ENCODE results near the gene SLC27A3. TPM values are rescaled to one million over a fixed set of nuclear protein-coding genes. Genes with fewer than 3 reads are reported as not detected.
"Not testable (repeated sequence)": the region's sequence is repeated elsewhere in the genome, so short reads cannot be mapped to it uniquely, and the experiment has no call there.

SLC27A3 gene
- total and polyA plus RNA-seq, 4 donors: 26.3 to 166 (median 53.4) TPM

DNA sequence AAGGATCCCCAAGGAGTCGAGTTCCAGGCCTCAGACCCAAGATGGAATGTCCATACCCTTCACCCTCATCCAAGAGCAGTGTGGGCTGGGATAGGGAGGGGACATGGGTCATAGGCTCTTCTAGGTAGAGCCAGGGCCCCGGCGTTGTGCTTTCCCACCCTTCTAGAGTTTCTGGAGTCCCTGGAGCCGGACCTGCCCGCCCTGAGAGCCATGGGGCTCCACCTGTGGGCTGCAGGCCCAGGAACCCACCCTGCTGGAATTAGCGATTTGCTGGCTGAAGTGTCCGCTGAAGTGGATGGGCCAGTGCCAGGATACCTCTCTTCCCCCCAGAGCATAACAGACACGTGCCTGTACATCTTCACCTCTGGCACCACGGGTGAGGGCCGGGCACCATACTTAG lies 1.1 kb downstream of the SLC27A3 start:
- H3K9me3 ChIP-seq (ENCODE audit: control insufficient read depth, low read length): no peaks in the 10 kb centered on the region
- WGBS, 2 donors: 29 to 33% methylated on average over 10 of the region's 10 CpGs
- no peak for ATAC-seq (ENCODE audit: low FRiP score)
- peak overlapping the region; percentile 47 to 50 for H3K4me3 ChIP-seq (ENCODE audit: low read length in 2 of 2)
- peaks cover 0 to 2% of the 10 kb centered on the region in 2 donors for H3K36me3 ChIP-seq (ENCODE audit: control insufficient read depth in 1 of 2, insufficient read depth in 2 of 2, low read length in 1 of 2)
- DNase-seq: peak in 1 of 2 donors; percentile 71
- no peaks in the 10 kb centered on the region for H3K27me3 ChIP-seq (ENCODE audit: control insufficient read depth in 1 of 2, insufficient read depth in 2 of 2, low read length in 1 of 2)
- H3K4me1 ChIP-seq (ENCODE audit: control insufficient read depth in 1 of 2, insufficient read depth in 2 of 2, low read length in 2 of 2): no peaks in the 10 kb centered on the region
- H3K27ac ChIP-seq (ENCODE audit: low read depth in 1 of 2, low read length in 2 of 2): peak overlapping the region in 1 of 2 donors; percentile 82
- intact Hi-C loops (cut with DNase I): loop anchor here in 1 of 2 donors (10.0 kb wide), 1 partner anchor 262 kb away; no protein-coding TSS in a partner anchor

GRCh38 chr1:153776845-153777370 lies 1.7 kb downstream of the SLC27A3 start:
- peak overlapping the region in 1 of 2 donors; percentile 50 for H3K4me3 ChIP-seq (ENCODE audit: low read length in 2 of 2)
- H3K9me3 ChIP-seq (ENCODE audit: control insufficient read depth, low read length): no peaks in the 10 kb centered on the region
- ATAC-seq (ENCODE audit: low FRiP score) (no peak), DNase-seq (peak in 1 of 2 donors; percentile 58)
- 63 to 65% methylated on average over 10 of the region's 10 CpGs for WGBS, 2 donors
- no peaks in the 10 kb centered on the region for H3K4me1 ChIP-seq (ENCODE audit: control insufficient read depth in 1 of 2, insufficient read depth in 2 of 2, low read length in 2 of 2)
- H3K27me3 ChIP-seq (ENCODE audit: control insufficient read depth in 1 of 2, insufficient read depth in 2 of 2, low read length in 1 of 2): no peaks in the 10 kb centered on the region
- intact Hi-C loops (cut with DNase I): loop anchor here in 1 of 2 donors (10.0 kb wide), 1 partner anchor 262 kb away; no protein-coding TSS in a partner anchor
- H3K36me3 ChIP-seq (ENCODE audit: control insufficient read depth in 1 of 2, insufficient read depth in 2 of 2, low read length in 1 of 2): peaks cover 0 to 2% of the 10 kb centered on the region in 2 donors
- peak overlapping the region in 1 of 2 donors; percentile 82 for H3K27ac ChIP-seq (ENCODE audit: low read depth in 1 of 2, low read length in 2 of 2)

DNA sequence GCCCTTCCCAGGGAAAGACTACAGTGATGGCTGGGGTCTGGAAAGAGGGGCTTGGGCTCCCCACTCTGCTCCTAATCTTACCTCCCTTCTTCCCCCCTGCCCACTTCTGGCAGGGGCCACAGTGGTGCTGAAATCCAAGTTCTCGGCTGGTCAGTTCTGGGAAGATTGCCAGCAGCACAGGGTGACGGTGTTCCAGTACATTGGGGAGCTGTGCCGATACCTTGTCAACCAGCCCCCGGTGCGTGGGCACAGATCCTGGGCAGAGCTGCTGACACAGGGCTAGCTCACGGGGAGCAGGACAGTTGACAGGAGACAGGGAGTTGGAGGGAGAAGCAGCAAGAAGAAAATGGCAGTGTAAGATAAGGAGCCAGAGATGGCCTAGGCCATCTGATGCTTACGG lies 2.4 kb downstream of the SLC27A3 start:
- H3K27ac ChIP-seq (ENCODE audit: low read depth in 1 of 2, low read length in 2 of 2): peak overlapping the region in 1 of 2 donors; percentile 7
- no peak overlapping the region for H3K4me3 ChIP-seq (ENCODE audit: low read length in 2 of 2)
- ATAC-seq (ENCODE audit: low FRiP score) (no peak), DNase-seq (peak in 1 of 2 donors; percentile 85)
- 6 to 7% methylated on average over 7 of the region's 7 CpGs for WGBS, 2 donors
- H3K27me3 ChIP-seq (ENCODE audit: control insufficient read depth in 1 of 2, insufficient read depth in 2 of 2, low read length in 1 of 2): no peaks in the 10 kb centered on the region
- intact Hi-C loops (cut with DNase I): loop anchor here in 1 of 2 donors (10.0 kb wide), 1 partner anchor 263 kb away; no protein-coding TSS in a partner anchor
- H3K36me3 ChIP-seq (ENCODE audit: control insufficient read depth in 1 of 2, insufficient read depth in 2 of 2, low read length in 1 of 2): peaks cover 0 to 2% of the 10 kb centered on the region in 2 donors
- H3K4me1 ChIP-seq (ENCODE audit: control insufficient read depth in 1 of 2, insufficient read depth in 2 of 2, low read length in 2 of 2): no peaks in the 10 kb centered on the region
- H3K9me3 ChIP-seq (ENCODE audit: control insufficient read depth, low read length): no peaks in the 10 kb centered on the region

GRCh38 chr1:153778051-153778823 lies 3.0 kb downstream of the SLC27A3 start:
- ATAC-seq (ENCODE audit: low FRiP score) (no peak), DNase-seq (peak in 1 of 2 donors; percentile 77)
- Histone ChIP-seq H3K4me1 (ENCODE audit: control insufficient read depth in 1 of 2, insufficient read depth in 2 of 2, low read length in 2 of 2) (no peaks in the 10 kb centered on the region), H3K36me3 (ENCODE audit: control insufficient read depth in 1 of 2, insufficient read depth in 2 of 2, low read length in 1 of 2) (no peaks in the 10 kb centered on the region), H3K4me3 (ENCODE audit: low read length in 2 of 2) (no peak overlapping the region), H3K27me3 (ENCODE audit: control insufficient read depth in 1 of 2, insufficient read depth in 2 of 2, low read length in 1 of 2) (no peaks in the 10 kb centered on the region), H3K27ac (ENCODE audit: low read depth in 1 of 2, low read length in 2 of 2) (peak overlapping the region in 1 of 2 donors; percentile 7), H3K9me3 (ENCODE audit: control insufficient read depth, low read length) (no peaks in the 10 kb centered on the region)
- WGBS, 2 donors: 74 to 78% methylated on average over 21 to 22 of the region's 22 CpGs
- intact Hi-C loops (cut with DNase I): loop anchor here in 1 of 2 donors (10.0 kb wide), 1 partner anchor 263 kb away; no protein-coding TSS in a partner anchor

DNA sequence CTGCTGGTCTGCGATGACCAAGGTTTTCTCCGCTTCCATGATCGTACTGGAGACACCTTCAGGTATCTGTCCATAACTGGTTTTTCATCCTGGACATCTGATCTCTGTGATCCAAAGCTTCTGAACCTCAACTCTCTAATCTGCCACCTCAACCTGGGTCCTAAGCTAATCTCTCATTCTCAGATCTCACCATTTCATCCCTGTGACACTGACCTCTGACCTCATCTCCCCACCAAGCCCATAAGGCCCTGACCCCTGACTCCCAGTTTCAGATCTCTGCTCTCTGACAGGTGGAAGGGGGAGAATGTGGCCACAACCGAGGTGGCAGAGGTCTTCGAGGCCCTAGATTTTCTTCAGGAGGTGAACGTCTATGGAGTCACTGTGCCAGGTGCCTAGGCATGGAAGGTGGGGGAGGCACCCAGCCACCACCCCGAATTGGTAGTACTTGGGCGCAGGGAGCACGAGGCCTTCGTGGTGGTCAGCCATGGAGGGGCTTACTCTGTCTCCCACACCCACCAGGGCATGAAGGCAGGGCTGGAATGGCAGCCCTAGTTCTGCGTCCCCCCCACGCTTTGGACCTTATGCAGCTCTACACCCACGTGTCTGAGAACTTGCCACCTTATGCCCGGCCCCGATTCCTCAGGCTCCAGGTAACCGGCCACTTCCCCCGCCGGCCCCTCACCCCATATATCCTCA lies 3.8 kb downstream of the SLC27A3 start:
- no peaks in the 10 kb centered on the region for H3K4me1 ChIP-seq (ENCODE audit: control insufficient read depth in 1 of 2, insufficient read depth in 2 of 2, low read length in 2 of 2)
- no peak overlapping the region for H3K4me3 ChIP-seq (ENCODE audit: low read length in 2 of 2)
- no peak overlapping the region for H3K27ac ChIP-seq (ENCODE audit: low read depth in 1 of 2, low read length in 2 of 2)
- 79 to 86% methylated on average over 18 of the region's 18 CpGs for WGBS, 2 donors
- ATAC-seq (ENCODE audit: low FRiP score) (no peak), DNase-seq (peak in 1 of 2 donors; percentile 62)
- H3K27me3 ChIP-seq (ENCODE audit: control insufficient read depth in 1 of 2, insufficient read depth in 2 of 2, low read length in 1 of 2): no peaks in the 10 kb centered on the region
- H3K36me3 ChIP-seq (ENCODE audit: control insufficient read depth in 1 of 2, insufficient read depth in 2 of 2, low read length in 1 of 2): no peaks in the 10 kb centered on the region
- intact Hi-C loops (cut with DNase I): loop anchor here in 1 of 2 donors (10.0 kb wide), 1 partner anchor 264 kb away; no protein-coding TSS in a partner anchor
- no peaks in the 10 kb centered on the region for H3K9me3 ChIP-seq (ENCODE audit: control insufficient read depth, low read length)

GRCh38 chr1:153779781-153780541 lies 4.8 kb downstream of the SLC27A3 start:
- H3K36me3 ChIP-seq (ENCODE audit: control insufficient read depth in 1 of 2, insufficient read depth in 2 of 2, low read length in 1 of 2): no peaks in the 10 kb centered on the region
- ATAC-seq (ENCODE audit: low FRiP score): no peak
- H3K27me3 ChIP-seq (ENCODE audit: control insufficient read depth in 1 of 2, insufficient read depth in 2 of 2, low read length in 1 of 2): no peaks in the 10 kb centered on the region
- WGBS, 2 donors: 54% methylated on average over 17 of the region's 17 CpGs
- no peaks in the 10 kb centered on the region for H3K9me3 ChIP-seq (ENCODE audit: control insufficient read depth, low read length)
- intact Hi-C loops (cut with DNase I): loop anchor here (5.0 to 10.0 kb wide), 2 partner anchors 33 to 265 kb away; no protein-coding TSS in a partner anchor
- no peak overlapping the region for H3K27ac ChIP-seq (ENCODE audit: low read depth in 1 of 2, low read length in 2 of 2)
- H3K4me1 ChIP-seq (ENCODE audit: control insufficient read depth in 1 of 2, insufficient read depth in 2 of 2, low read length in 2 of 2): no peaks in the 10 kb centered on the region
- H3K4me3 ChIP-seq (ENCODE audit: low read length in 2 of 2): no peak overlapping the region
- peak in 1 of 2 donors; percentile 64 for DNase-seq

DNA sequence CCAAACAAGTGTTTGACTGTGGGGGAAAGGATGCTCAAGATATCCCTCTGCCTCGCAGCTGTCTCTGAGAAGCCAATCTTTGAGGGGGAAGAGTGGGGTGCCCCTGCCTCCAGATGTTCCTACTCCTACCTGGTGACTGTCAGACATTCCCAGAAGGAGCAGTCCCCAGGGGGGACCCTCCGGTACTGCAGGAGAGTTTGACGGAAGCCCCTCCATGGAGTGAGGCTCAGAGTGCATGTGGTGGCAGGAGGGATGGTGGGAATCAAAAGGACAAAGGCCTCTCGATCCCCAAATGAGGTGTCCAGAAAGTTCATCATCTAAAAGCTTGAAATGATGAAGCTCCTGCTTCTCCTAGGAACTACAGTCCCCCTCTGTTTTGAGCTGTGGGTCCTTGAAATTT lies 5.3 kb downstream of the SLC27A3 start:
- no peak overlapping the region for H3K27ac ChIP-seq (ENCODE audit: low read depth in 1 of 2, low read length in 2 of 2)
- H3K9me3 ChIP-seq (ENCODE audit: control insufficient read depth, low read length): no peaks in the 10 kb centered on the region
- no peak overlapping the region for H3K4me3 ChIP-seq (ENCODE audit: low read length in 2 of 2)
- H3K36me3 ChIP-seq (ENCODE audit: control insufficient read depth in 1 of 2, insufficient read depth in 2 of 2, low read length in 1 of 2): no peaks in the 10 kb centered on the region
- H3K4me1 ChIP-seq (ENCODE audit: control insufficient read depth in 1 of 2, insufficient read depth in 2 of 2, low read length in 2 of 2): no peaks in the 10 kb centered on the region
- intact Hi-C loops (cut with DNase I): loop anchor here in 1 of 2 donors (5.0 kb wide), 1 partner anchor 33 kb away; no protein-coding TSS in a partner anchor
- DNase-seq (no peak), ATAC-seq (ENCODE audit: low FRiP score) (no peak)
- no peaks in the 10 kb centered on the region for H3K27me3 ChIP-seq (ENCODE audit: control insufficient read depth in 1 of 2, insufficient read depth in 2 of 2, low read length in 1 of 2)
- 74 to 79% methylated on average over 4 of the region's 4 CpGs for WGBS, 2 donors

GRCh38 chr1:153782648-153783047 lies 7.4 kb downstream of the SLC27A3 start:
- intact Hi-C loops (cut with DNase I): loop anchor here in 1 of 2 donors (5.0 kb wide), 1 partner anchor 35 kb away; no protein-coding TSS in a partner anchor
- H3K4me1 ChIP-seq (ENCODE audit: control insufficient read depth in 1 of 2, insufficient read depth in 2 of 2, low read length in 2 of 2); H3K27me3 ChIP-seq (ENCODE audit: control insufficient read depth in 1 of 2, insufficient read depth in 2 of 2, low read length in 1 of 2); H3K4me3 ChIP-seq (ENCODE audit: low read length in 2 of 2); H3K9me3 ChIP-seq (ENCODE audit: control insufficient read depth, low read length); DNase-seq; ATAC-seq (ENCODE audit: low FRiP score); H3K36me3 ChIP-seq (ENCODE audit: control insufficient read depth in 1 of 2, insufficient read depth in 2 of 2, low read length in 1 of 2): not testable (repeated sequence)
- 88 to 91% methylated on average over 8 of the region's 8 CpGs for WGBS, 2 donors
- peak overlapping the region; percentile 60 to 67 for H3K27ac ChIP-seq (ENCODE audit: low read depth in 1 of 2, low read length in 2 of 2)

Data from aorta (tissue), 5 donors.